ENCODE results near the gene MMUT. TPM values are rescaled to one million over a fixed set of nuclear protein-coding genes. Genes with fewer than 3 reads are reported as not detected.

The MMUT gene
- total RNA-seq, 1 experiment from 2014 or later: 13.7 TPM

DNA sequence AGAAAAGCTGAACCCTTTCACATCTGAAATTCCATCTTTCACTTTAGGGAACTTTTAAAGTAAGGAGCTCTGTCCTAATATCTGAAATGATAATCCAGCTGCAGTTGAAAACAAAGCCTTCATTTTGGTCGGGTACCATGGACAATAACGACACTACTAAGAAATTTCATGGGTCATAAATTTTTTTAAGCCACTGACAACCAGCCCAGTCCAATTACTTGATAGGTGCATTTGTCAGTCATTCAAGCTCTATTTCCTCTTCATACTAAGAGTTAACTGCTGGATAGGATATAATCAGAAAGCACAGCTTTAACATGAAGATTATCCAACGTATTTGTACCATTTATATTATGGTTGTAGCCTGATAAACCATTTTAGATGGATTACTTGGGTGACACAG, 52.5 kb downstream of the MMUT start:
- Histone ChIP-seq H3K4me2 (ENCODE audit: insufficient read depth, insufficient read length, low read length) (no peak overlapping the region), H2BK15ac (ENCODE audit: low read depth, low read length) (no peak overlapping the region), H2AK5ac (ENCODE audit: insufficient read length, low read length) (no peak overlapping the region), H3K4ac (ENCODE audit: low read depth, low read length) (no peak overlapping the region), H3K56ac (ENCODE audit: insufficient read length, low read depth, low read length) (no peak overlapping the region), H3K23ac (ENCODE audit: insufficient read length, low read depth, low read length) (no peak overlapping the region), H3K18ac (ENCODE audit: insufficient read length, low read depth, low read length) (no peak overlapping the region), H3K4me1 (ENCODE audit: insufficient read depth, low read length) (no peaks in the 10 kb centered on the region), H3K27ac (ENCODE audit: insufficient read length, low read depth, low read length) (no peak overlapping the region), H2BK120ac (ENCODE audit: low read depth, low read length, poor library complexity, severe bottlenecking) (no peak overlapping the region), H2BK20ac (ENCODE audit: low read depth, low read length, poor library complexity, severe bottlenecking) (no peak overlapping the region), H3K79me2 (ENCODE audit: insufficient read depth, low read length) (no peaks in the 10 kb centered on the region), H3K79me1 (ENCODE audit: insufficient read depth, low read depth, low read length, poor library complexity, severe bottlenecking) (no peaks in the 10 kb centered on the region), H2BK5ac (ENCODE audit: insufficient read length, low read length) (no peak overlapping the region), H2BK12ac (ENCODE audit: insufficient read length, low read depth, low read length) (no peak overlapping the region), H3K9ac (ENCODE audit: extremely low read depth, insufficient read length, low read length) (no peak overlapping the region), H3K9me3 (ENCODE audit: control insufficient read depth, low read depth, low read length) (no peaks in the 10 kb centered on the region), H4K91ac (ENCODE audit: insufficient read length, low read depth, low read length) (no peak overlapping the region), H4K5ac (ENCODE audit: insufficient read length, low read depth, low read length) (no peak overlapping the region), H3K23me2 (ENCODE audit: insufficient read length, low read depth, low read length, poor library complexity, severe bottlenecking) (no peaks in the 10 kb centered on the region), H4K20me1 (ENCODE audit: control insufficient read depth, insufficient read depth, insufficient read length) (no peaks in the 10 kb centered on the region), H4K8ac (replicated peaks; ENCODE audit: insufficient read length, low read depth, low read length) (no peak overlapping the region), H3K27me3 (ENCODE audit: insufficient read depth, low read length) (no peaks in the 10 kb centered on the region), H3T11ph (ENCODE audit: low read length) (no peak overlapping the region), H2AFZ (ENCODE audit: low read length) (no peak overlapping the region), H3K14ac (ENCODE audit: insufficient read depth, low read length) (no peak overlapping the region)
- TF ChIP-seq, protein P1, sequence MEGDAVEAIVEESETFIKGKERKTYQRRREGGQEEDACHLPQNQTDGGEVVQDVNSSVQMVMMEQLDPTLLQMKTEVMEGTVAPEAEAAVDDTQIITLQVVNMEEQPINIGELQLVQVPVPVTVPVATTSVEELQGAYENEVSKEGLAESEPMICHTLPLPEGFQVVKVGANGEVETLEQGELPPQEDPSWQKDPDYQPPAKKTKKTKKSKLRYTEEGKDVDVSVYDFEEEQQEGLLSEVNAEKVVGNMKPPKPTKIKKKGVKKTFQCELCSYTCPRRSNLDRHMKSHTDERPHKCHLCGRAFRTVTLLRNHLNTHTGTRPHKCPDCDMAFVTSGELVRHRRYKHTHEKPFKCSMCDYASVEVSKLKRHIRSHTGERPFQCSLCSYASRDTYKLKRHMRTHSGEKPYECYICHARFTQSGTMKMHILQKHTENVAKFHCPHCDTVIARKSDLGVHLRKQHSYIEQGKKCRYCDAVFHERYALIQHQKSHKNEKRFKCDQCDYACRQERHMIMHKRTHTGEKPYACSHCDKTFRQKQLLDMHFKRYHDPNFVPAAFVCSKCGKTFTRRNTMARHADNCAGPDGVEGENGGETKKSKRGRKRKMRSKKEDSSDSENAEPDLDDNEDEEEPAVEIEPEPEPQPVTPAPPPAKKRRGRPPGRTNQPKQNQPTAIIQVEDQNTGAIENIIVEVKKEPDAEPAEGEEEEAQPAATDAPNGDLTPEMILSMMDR (conservative IDR thresholded peaks at IDR 0.05): no peak
- no peak for DNase-seq
- H3K9me3 Mint-ChIP-seq: peaks cover 3% of the 10 kb centered on the region in 2 experiments; a peak in 2 of 5 replicates
- H3K36me3 Mint-ChIP-seq (ENCODE audit: insufficient read depth in 1 of 3, low read depth in 3 of 3): no peaks in the 10 kb centered on the region; a peak in 1 of 7 replicates
- H3K4me1 Mint-ChIP-seq: peaks cover 2 to 5% of the 10 kb centered on the region in 2 experiments; a peak in 3 of 4 replicates
- no CpG with 5 or more reads among the region's 3 CpGs for WGBS (ENCODE audit: extremely low coverage, insufficient read length, low lambda C conversion rate)
- H3K27me3 Mint-ChIP-seq (ENCODE audit: low read depth): no peaks in the 10 kb centered on the region
- no peak overlapping the region for H3K27ac Mint-ChIP-seq
- H3K4me3 Mint-ChIP-seq: no peak overlapping the region
